Measurements from ENCODE around the gene ZNF532. TPM values are rescaled to one million over a fixed set of nuclear protein-coding genes. Genes with fewer than 3 reads are reported as not detected.

Gene ZNF532
- total RNA-seq, 2 donors from 2014 or later: 5.6 to 14.8 TPM

GRCh38 chr18:58995663-58996062 lies 131.0 kb downstream of the ZNF532 start:
- no peaks in the 10 kb centered on the region for H3K27me3 ChIP-seq
- H3K27ac ChIP-seq: no peak overlapping the region
- no peak overlapping the region for H3K4me3 ChIP-seq
- H3K4me1 ChIP-seq: no peaks in the 10 kb centered on the region
- TF ChIP-seq CTCF (IDR thresholded peaks at IDR 0.05): no peak
- no peak overlapping the region for H3K9ac ChIP-seq (ENCODE audit: low read depth in 2 of 2, low read length in 2 of 2)
- intact Hi-C loops (cut with DNase I): no loop called here
- no peak for DNase-seq
- no peaks in the 10 kb centered on the region for H3K9me3 ChIP-seq
- no peaks in the 10 kb centered on the region for H3K36me3 ChIP-seq

- no peak overlapping the region for H3K4me3 ChIP-seq
- H3K36me3 ChIP-seq: no peaks in the 10 kb centered on the region
- DNase-seq: no peak
- H3K9ac ChIP-seq (ENCODE audit: low read depth in 2 of 2, low read length in 2 of 2): no peak overlapping the region
- TF ChIP-seq CTCF (IDR thresholded peaks at IDR 0.05): no peak
- intact Hi-C loops (cut with DNase I): no loop called here
- H3K27ac ChIP-seq: no peak overlapping the region
- no peaks in the 10 kb centered on the region for H3K4me1 ChIP-seq
- no peaks in the 10 kb centered on the region for H3K27me3 ChIP-seq
- H3K9me3 ChIP-seq: no peaks in the 10 kb centered on the region
Measured at GRCh38 chr18:58996131-58996641, 131.5 kb downstream of the ZNF532 start.

- H3K4me3 ChIP-seq: no peak overlapping the region
- DNase-seq: no peak
- no peaks in the 10 kb centered on the region for H3K4me1 ChIP-seq
- intact Hi-C loops (cut with DNase I): no loop called here
- no peaks in the 10 kb centered on the region for H3K9me3 ChIP-seq
- no peak for TF ChIP-seq CTCF (IDR thresholded peaks at IDR 0.05)
- no peaks in the 10 kb centered on the region for H3K27me3 ChIP-seq
- H3K9ac ChIP-seq (ENCODE audit: low read depth in 2 of 2, low read length in 2 of 2): no peak overlapping the region
- no peak overlapping the region for H3K27ac ChIP-seq
- no peaks in the 10 kb centered on the region for H3K36me3 ChIP-seq
Measured at GRCh38 chr18:58996696-58997095, 132.0 kb downstream of the ZNF532 start.

GRCh38 chr18:58997811-58998337 lies 133.2 kb downstream of the ZNF532 start:
- H3K4me1 ChIP-seq: no peaks in the 10 kb centered on the region
- no peaks in the 10 kb centered on the region for H3K27me3 ChIP-seq
- no peaks in the 10 kb centered on the region for H3K9me3 ChIP-seq
- DNase-seq: no peak
- H3K9ac ChIP-seq (ENCODE audit: low read depth in 2 of 2, low read length in 2 of 2): no peak overlapping the region
- no peak overlapping the region for H3K27ac ChIP-seq
- no peak for TF ChIP-seq CTCF (IDR thresholded peaks at IDR 0.05)
- H3K36me3 ChIP-seq: no peaks in the 10 kb centered on the region
- intact Hi-C loops (cut with DNase I): no loop called here
- H3K4me3 ChIP-seq: no peak overlapping the region

GRCh38 chr18:58998401-58999203 lies 133.9 kb downstream of the ZNF532 start:
- no peaks in the 10 kb centered on the region for H3K27me3 ChIP-seq
- no peaks in the 10 kb centered on the region for H3K9me3 ChIP-seq
- no peaks in the 10 kb centered on the region for H3K4me1 ChIP-seq
- DNase-seq: no peak
- no peaks in the 10 kb centered on the region for H3K36me3 ChIP-seq
- H3K27ac ChIP-seq: no peak overlapping the region
- H3K9ac ChIP-seq (ENCODE audit: low read depth in 2 of 2, low read length in 2 of 2): no peak overlapping the region
- TF ChIP-seq CTCF (IDR thresholded peaks at IDR 0.05): no peak
- intact Hi-C loops (cut with DNase I): no loop called here
- H3K4me3 ChIP-seq: no peak overlapping the region
